Neuronal stem cell (in vitro differentiated cells): ENCODE data around the gene TSPO.

ENCODE experiments used
- DNase-seq: peaks from one replicate; pipeline ENCODE4 v3.0.0-alpha.2; 2013; ENCODE audit warnings: low spot score
- H2AFZ ChIP-seq: one replicate; pipeline ENCODE4 v1.6.1; 2013; ENCODE audit warnings: mild to moderate bottlenecking, low read length, inconsistent platforms
- H2AK5ac ChIP-seq: 2 replicates; pipeline ENCODE4 v1.6.1; 2013; ENCODE audit warnings: low read depth, mild to moderate bottlenecking, inconsistent platforms, low read length, moderate library complexity, mixed read lengths
- H2BK120ac ChIP-seq: 2 replicates; pipeline ENCODE4 v1.6.1; 2013; ENCODE audit warnings: low read depth, mild to moderate bottlenecking, inconsistent platforms, low read length, moderate library complexity, mixed read lengths
- H2BK12ac ChIP-seq: one replicate; pipeline ENCODE4 v1.6.1; 2013; ENCODE audit warnings: low read length, inconsistent platforms
- H2BK15ac ChIP-seq: 2 replicates; pipeline ENCODE4 v1.6.1; 2013; ENCODE audit warnings: mild to moderate bottlenecking, low read length, inconsistent platforms, mixed read lengths
- H2BK5ac ChIP-seq: one replicate; pipeline ENCODE4 v1.6.1; 2013; ENCODE audit warnings: inconsistent platforms, mild to moderate bottlenecking, low read length, moderate library complexity
- H3K14ac ChIP-seq: one replicate; pipeline ENCODE4 v1.6.1; 2013; ENCODE audit warnings: low read length, inconsistent platforms
- H3K18ac ChIP-seq: 2 replicates; pipeline ENCODE4 v1.6.1; 2013; ENCODE audit warnings: low read length, inconsistent platforms
- H3K23ac ChIP-seq: 2 replicates; pipeline ENCODE4 v1.6.1; 2013; ENCODE audit warnings: low read depth, mild to moderate bottlenecking, mixed read lengths, low read length, inconsistent platforms; ENCODE audit not compliant: poor library complexity
- H3K27ac ChIP-seq: replicated peaks from 3 replicates; pipeline ENCODE4 v1.5.1; 2013; ENCODE audit warnings: low read length, inconsistent platforms
- H3K27me3 ChIP-seq, 3 experiments: 2 replicates each; pipeline ENCODE4 v1.6.1; 2013; ENCODE audit warnings: low read length in 3 of 3, mild to moderate bottlenecking in 2 of 3, inconsistent platforms in 1 of 3, low read depth in 1 of 3, mixed read lengths in 1 of 3, moderate library complexity in 1 of 3; ENCODE audit not compliant: control insufficient read depth in 3 of 3, insufficient read depth in 3 of 3
- H3K36me3 ChIP-seq, 2 donors: replicated peaks in 1 of 2; 2 replicates each; pipeline ENCODE4 v1.6.1; 2013; ENCODE audit warnings: low read length in 2 of 2; ENCODE audit not compliant: control insufficient read depth in 2 of 2, insufficient read depth in 2 of 2
- H3K4ac ChIP-seq: 2 replicates; pipeline ENCODE4 v1.6.1; 2013; ENCODE audit warnings: inconsistent platforms, mild to moderate bottlenecking, low read length, moderate library complexity
- H3K4me1 ChIP-seq, 2 donors: 1 replicate in 1 of 2; 2 replicates in 1 of 2; pipeline ENCODE4 v1.6.1; 2013; ENCODE audit warnings: low read length in 2 of 2, low read depth in 1 of 2; ENCODE audit not compliant: control insufficient read depth in 2 of 2, insufficient read depth in 1 of 2
- H3K4me2 ChIP-seq: one replicate; pipeline ENCODE4 v1.6.1; 2013; ENCODE audit warnings: mild to moderate bottlenecking, low read length, inconsistent platforms; ENCODE audit not compliant: insufficient read depth, poor library complexity, severe bottlenecking
- H3K4me3 ChIP-seq, 2 donors: 2 replicates each; pipeline ENCODE4 v1.5.1; 2013; ENCODE audit warnings: low read length in 2 of 2, mild to moderate bottlenecking in 2 of 2, inconsistent platforms in 1 of 2, moderate library complexity in 1 of 2
- H3K79me1 ChIP-seq: one replicate; pipeline ENCODE4 v1.6.1; 2013; ENCODE audit warnings: low read depth, mild to moderate bottlenecking, inconsistent platforms, low read length, moderate library complexity
- H3K9ac ChIP-seq: one replicate; pipeline ENCODE4 v1.6.1; 2013; ENCODE audit warnings: mild to moderate bottlenecking, low read depth, low read length, inconsistent platforms; ENCODE audit not compliant: poor library complexity
- H3K9me3 ChIP-seq, 2 donors: replicated peaks in 1 of 2; 2 replicates each; pipeline versions ENCODE3 to v1.6.1; 2013; ENCODE audit warnings: low read length in 2 of 2, mild to moderate bottlenecking in 2 of 2, inconsistent platforms in 1 of 2, low read depth in 1 of 2, mixed read lengths in 1 of 2, moderate library complexity in 1 of 2; ENCODE audit not compliant: control insufficient read depth in 2 of 2, insufficient read depth in 1 of 2
- H4K8ac ChIP-seq: one replicate; pipeline ENCODE4 v1.6.1; 2013; ENCODE audit warnings: low read depth, mild to moderate bottlenecking, inconsistent platforms, low read length, moderate library complexity
- H4K91ac ChIP-seq: one replicate; pipeline ENCODE4 v1.6.1; 2013; ENCODE audit warnings: low read length, low read depth, mild to moderate bottlenecking, inconsistent platforms; ENCODE audit not compliant: poor library complexity
- WGBS, 2 donors: extraction: QIAGEN DNeasy Blood & Tissue Kit; methylation state at CpG; one replicate each; pipeline ENCODE4 v1.1.7; 2013; ENCODE audit warnings: missing lambda C conversion rate in 2 of 2, mixed read lengths in 1 of 2; ENCODE audit not compliant: insufficient read length in 2 of 2, insufficient replicate concordance in 1 of 2; ENCODE audit errors: extremely low coverage in 2 of 2; 5-methylcytosine and 5-hydroxymethylcytosine counted together

TSPO gene

GRCh38 chr22:43166132-43166930, 15.0 kb downstream of the TSPO start:
- Histone ChIP-seq H2BK15ac (no peak overlapping the region), H3K14ac (no peak overlapping the region), H2AK5ac (no peak overlapping the region), H3K4me1 (peaks cover 0 to 4% of the 10 kb centered on the region in 2 donors), H3K36me3 (peaks cover 27 to 42% of the 10 kb centered on the region in 2 donors), H3K9ac (no peak overlapping the region), H3K4me3 (no peak overlapping the region), H3K27me3 (no peaks in the 10 kb centered on the region), H3K4ac (no peak overlapping the region), H4K91ac (no peak overlapping the region), H2BK12ac (no peak overlapping the region), H3K79me1 (peaks cover 2% of the 10 kb centered on the region), H3K4me2 (no peak overlapping the region), H3K23ac (no peak overlapping the region), H3K27ac (no peak overlapping the region), H3K9me3 (peaks cover 0 to 2% of the 10 kb centered on the region in 2 donors), H2BK5ac (no peak overlapping the region), H3K18ac (no peak overlapping the region), H2AFZ (no peak overlapping the region), H4K8ac (no peak overlapping the region), H2BK120ac (no peak overlapping the region)
- DNase-seq = no peak
- whole genome bisulfite sequencing, 2 donors = no CpG with 5 or more reads among the region's 23 CpGs

GRCh38 chr22:43167001-43167589, 15.7 kb downstream of the TSPO start:
- Histone ChIP-seq H2BK15ac (no peak overlapping the region), H2AFZ (no peak overlapping the region), H2BK12ac (no peak overlapping the region), H3K23ac (no peak overlapping the region), H3K27ac (no peak overlapping the region), H3K4ac (no peak overlapping the region), H3K9me3 (peaks cover 0 to 2% of the 10 kb centered on the region in 2 donors), H2BK5ac (no peak overlapping the region), H3K9ac (no peak overlapping the region), H3K36me3 (peaks cover 34 to 50% of the 10 kb centered on the region in 2 donors), H3K4me1 (peaks cover 0 to 4% of the 10 kb centered on the region in 2 donors), H2AK5ac (no peak overlapping the region), H3K79me1 (peaks cover 2% of the 10 kb centered on the region), H2BK120ac (no peak overlapping the region), H3K4me2 (no peak overlapping the region), H3K14ac (no peak overlapping the region), H4K91ac (no peak overlapping the region), H3K18ac (no peak overlapping the region), H3K4me3 (no peak overlapping the region), H3K27me3 (no peaks in the 10 kb centered on the region), H4K8ac (no peak overlapping the region)
- no CpG with 5 or more reads among the region's 19 CpGs for WGBS, 2 donors
- no peak for DNase-seq

GRCh38 chr22:43168471-43169309, 17.3 kb downstream of the TSPO start:
- Histone ChIP-seq H2AK5ac (no peak overlapping the region), H3K23ac (no peak overlapping the region), H2BK15ac (no peak overlapping the region), H4K91ac (no peak overlapping the region), H3K4me2 (no peak overlapping the region), H3K18ac (no peak overlapping the region), H2BK120ac (no peak overlapping the region), H3K36me3 (peaks cover 46 to 64% of the 10 kb centered on the region in 2 donors), H3K14ac (peak overlapping the region; percentile 21), H3K4ac (no peak overlapping the region), H3K4me1 (peaks cover 0 to under 1% of the 10 kb centered on the region in 2 donors), H3K9me3 (peaks cover 0 to 2% of the 10 kb centered on the region in 2 donors), H3K4me3 (no peak overlapping the region), H3K27ac (no peak overlapping the region), H3K79me1 (peaks cover 2% of the 10 kb centered on the region), H2AFZ (no peak overlapping the region), H3K9ac (no peak overlapping the region), H2BK12ac (no peak overlapping the region), H4K8ac (peak overlapping the region; percentile 17), H2BK5ac (peak overlapping the region; percentile 39), H3K27me3 (no peaks in the 10 kb centered on the region)
- no CpG with 5 or more reads among the region's 25 CpGs for WGBS, 2 donors
- DNase-seq = no peak
